OCI-LY1 (cell line): ENCODE data around the gene MSMB.

Source experiments
- H2AFZ ChIP-seq: fragments of 200-600 bp; sonication (generic), shearing (Covaris generic); 2 replicates; pipeline ENCODE4 v1.6.0; 2014; ENCODE audit warnings: antibody characterized with exemption, mild to moderate bottlenecking, low read length
- H3F3A ChIP-seq: fragments of 200-600 bp; sonication (generic), shearing (Covaris generic); 2 replicates; pipeline ENCODE4 v1.6.0; 2014; ENCODE audit warnings: mild to moderate bottlenecking, antibody characterized with exemption, low read length, moderate library complexity; ENCODE audit not compliant: insufficient read depth
- H3K27ac ChIP-seq: fragments of 200-600 bp; sonication (generic); 2 replicates; pipeline ENCODE4 v1.5.1; 2014; ENCODE audit warnings: low read length, mixed run types, mild to moderate bottlenecking, low read depth; ENCODE audit not compliant: poor library complexity, severe bottlenecking
- H3K27me3 ChIP-seq: fragments of 200-600 bp; sonication (generic); 2 replicates; pipeline ENCODE4 v1.6.0; 2014; ENCODE audit warnings: antibody characterized with exemption, mild to moderate bottlenecking, low read length, moderate library complexity; ENCODE audit not compliant: insufficient read depth
- H3K36me3 ChIP-seq: fragments of 200-600 bp; sonication (generic); 2 replicates; pipeline ENCODE4 v1.6.1; 2014; ENCODE audit warnings: mild to moderate bottlenecking, antibody characterized with exemption, low read length, moderate library complexity, mixed read lengths; ENCODE audit not compliant: insufficient read depth
- H3K4me1 ChIP-seq: fragments of 200-600 bp; sonication (generic); 2 replicates; pipeline ENCODE4 v1.5.1; 2014; ENCODE audit warnings: mild to moderate bottlenecking, low read length, moderate library complexity; ENCODE audit not compliant: insufficient read depth, severe bottlenecking
- H3K4me2 ChIP-seq: fragments of 200-600 bp; sonication (generic), shearing (Covaris generic); 2 replicates; pipeline ENCODE4 v1.6.1; 2014; ENCODE audit warnings: low read length
- H3K4me3 ChIP-seq: fragments of 200-600 bp; sonication (generic); 2 replicates; pipeline ENCODE4 v1.5.1; 2014; ENCODE audit warnings: low read length, low read depth, mild to moderate bottlenecking, mixed read lengths; ENCODE audit not compliant: poor library complexity, severe bottlenecking
- H3K79me2 ChIP-seq: fragments of 200-600 bp; shearing (Covaris generic); 2 replicates; pipeline ENCODE4 v1.6.1; 2016; ENCODE audit warnings: mixed run types, low read length, mixed read lengths; ENCODE audit not compliant: insufficient read depth
- H3K9ac ChIP-seq: fragments of 200-600 bp; sonication (generic), shearing (Covaris generic); 2 replicates; pipeline ENCODE4 v1.6.1; 2014; ENCODE audit warnings: mild to moderate bottlenecking, low read length, mixed read lengths
- H3K9me2 ChIP-seq: fragments of 200-600 bp; sonication (generic), shearing (Covaris generic); 2 replicates; pipeline ENCODE4 v1.6.1; 2014; ENCODE audit warnings: low read depth, mild to moderate bottlenecking, low read length, mixed read lengths
- H3K9me3 ChIP-seq: fragments of 200-600 bp; shearing (Covaris generic); 2 replicates; pipeline ENCODE4 v1.6.1; 2014; ENCODE audit warnings: low read length, mixed read lengths
- H4K20me1 ChIP-seq: fragments of 200-600 bp; sonication (generic), shearing (Covaris generic); 2 replicates; pipeline ENCODE4 v1.6.0; 2016; ENCODE audit warnings: mild to moderate bottlenecking, low read length; ENCODE audit not compliant: insufficient read depth
- EZH2 ChIP-seq: fragments of 200-600 bp; sonication (generic), shearing (Covaris generic); IDR thresholded peaks from 2 replicates; pipeline ENCODE4 v1.8.0; 2017; ENCODE audit warnings: borderline replicate concordance, mixed run types, mild to moderate bottlenecking, antibody characterized with exemption, low read length, moderate library complexity, mixed read lengths
- TF ChIP-seq, protein P1 (sequence below): fragments of 200-600 bp; sonication (generic), shearing (Covaris generic); IDR thresholded peaks from 2 replicates; pipeline ENCODE4 v1.5.1; 2017; ENCODE audit warnings: mild to moderate bottlenecking, antibody characterized with exemption, low read length, moderate library complexity, mixed read lengths

MSMB gene

DNA sequence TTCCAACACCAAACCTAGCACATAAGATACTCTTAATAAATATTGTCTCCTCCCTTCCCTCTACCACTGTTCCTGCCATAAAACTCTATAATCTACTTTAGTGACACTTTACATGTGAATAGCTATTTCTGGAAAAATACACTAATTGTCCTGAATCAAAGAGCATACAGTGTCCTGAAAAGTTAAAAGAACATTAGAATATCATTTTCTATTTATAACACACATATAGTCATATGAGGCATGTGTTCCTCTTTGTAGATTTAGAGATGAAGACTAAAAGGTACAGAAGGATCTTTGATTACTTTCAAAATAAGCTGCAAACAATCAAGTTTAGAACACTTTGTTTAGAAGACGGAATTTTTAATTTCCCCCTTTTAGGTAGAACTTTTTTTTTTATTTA lies 29.3 kb downstream of the MSMB start:
- Histone ChIP-seq H3K4me2 (no peak overlapping the region), H3K79me2 (peaks cover 59% of the 10 kb centered on the region), H3K36me3 (peaks cover 52% of the 10 kb centered on the region), H3K4me3 (no peak overlapping the region), H3K4me1 (peaks cover 37% of the 10 kb centered on the region), H3F3A (no peaks in the 10 kb centered on the region), H3K27ac (no peak overlapping the region), H3K9me3 (no peaks in the 10 kb centered on the region), H3K9me2 (no peaks in the 10 kb centered on the region), H2AFZ (no peak overlapping the region), H3K9ac (no peak overlapping the region), H4K20me1 (no peaks in the 10 kb centered on the region), H3K27me3 (no peaks in the 10 kb centered on the region)
- TF ChIP-seq, protein P1, sequence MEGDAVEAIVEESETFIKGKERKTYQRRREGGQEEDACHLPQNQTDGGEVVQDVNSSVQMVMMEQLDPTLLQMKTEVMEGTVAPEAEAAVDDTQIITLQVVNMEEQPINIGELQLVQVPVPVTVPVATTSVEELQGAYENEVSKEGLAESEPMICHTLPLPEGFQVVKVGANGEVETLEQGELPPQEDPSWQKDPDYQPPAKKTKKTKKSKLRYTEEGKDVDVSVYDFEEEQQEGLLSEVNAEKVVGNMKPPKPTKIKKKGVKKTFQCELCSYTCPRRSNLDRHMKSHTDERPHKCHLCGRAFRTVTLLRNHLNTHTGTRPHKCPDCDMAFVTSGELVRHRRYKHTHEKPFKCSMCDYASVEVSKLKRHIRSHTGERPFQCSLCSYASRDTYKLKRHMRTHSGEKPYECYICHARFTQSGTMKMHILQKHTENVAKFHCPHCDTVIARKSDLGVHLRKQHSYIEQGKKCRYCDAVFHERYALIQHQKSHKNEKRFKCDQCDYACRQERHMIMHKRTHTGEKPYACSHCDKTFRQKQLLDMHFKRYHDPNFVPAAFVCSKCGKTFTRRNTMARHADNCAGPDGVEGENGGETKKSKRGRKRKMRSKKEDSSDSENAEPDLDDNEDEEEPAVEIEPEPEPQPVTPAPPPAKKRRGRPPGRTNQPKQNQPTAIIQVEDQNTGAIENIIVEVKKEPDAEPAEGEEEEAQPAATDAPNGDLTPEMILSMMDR: no peak
- no peak for TF ChIP-seq EZH2

DNA sequence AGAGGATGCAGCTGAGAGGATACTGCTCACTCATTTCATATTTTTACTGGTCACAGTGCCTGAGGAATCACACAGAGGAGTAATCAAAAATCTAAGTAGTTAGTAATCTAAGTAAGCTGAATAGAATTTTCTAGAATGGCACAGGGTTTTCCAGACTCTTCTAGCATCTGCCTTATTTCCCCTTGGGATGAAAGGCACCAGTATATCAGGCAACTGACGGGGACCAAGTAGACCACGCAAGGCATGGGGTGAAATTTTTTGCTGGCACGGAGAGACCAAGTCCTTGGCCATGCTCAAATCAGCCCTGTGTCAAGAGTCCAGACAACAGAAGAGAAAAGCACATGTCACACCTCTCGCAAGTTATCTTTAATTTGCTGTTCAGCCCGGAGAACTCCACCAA lies 29.9 kb downstream of the MSMB start:
- Histone ChIP-seq H3K9me3 (no peaks in the 10 kb centered on the region), H3K9me2 (no peaks in the 10 kb centered on the region), H3K36me3 (peaks cover 56% of the 10 kb centered on the region), H3K4me2 (no peak overlapping the region), H3K4me1 (peaks cover 31% of the 10 kb centered on the region), H3K9ac (no peak overlapping the region), H3K27ac (no peak overlapping the region), H2AFZ (no peak overlapping the region), H3F3A (no peaks in the 10 kb centered on the region), H3K79me2 (peaks cover 54% of the 10 kb centered on the region), H3K4me3 (no peak overlapping the region), H3K27me3 (no peaks in the 10 kb centered on the region), H4K20me1 (no peaks in the 10 kb centered on the region)
- TF ChIP-seq EZH2: no peak
- TF ChIP-seq, protein P1: no peak

DNA sequence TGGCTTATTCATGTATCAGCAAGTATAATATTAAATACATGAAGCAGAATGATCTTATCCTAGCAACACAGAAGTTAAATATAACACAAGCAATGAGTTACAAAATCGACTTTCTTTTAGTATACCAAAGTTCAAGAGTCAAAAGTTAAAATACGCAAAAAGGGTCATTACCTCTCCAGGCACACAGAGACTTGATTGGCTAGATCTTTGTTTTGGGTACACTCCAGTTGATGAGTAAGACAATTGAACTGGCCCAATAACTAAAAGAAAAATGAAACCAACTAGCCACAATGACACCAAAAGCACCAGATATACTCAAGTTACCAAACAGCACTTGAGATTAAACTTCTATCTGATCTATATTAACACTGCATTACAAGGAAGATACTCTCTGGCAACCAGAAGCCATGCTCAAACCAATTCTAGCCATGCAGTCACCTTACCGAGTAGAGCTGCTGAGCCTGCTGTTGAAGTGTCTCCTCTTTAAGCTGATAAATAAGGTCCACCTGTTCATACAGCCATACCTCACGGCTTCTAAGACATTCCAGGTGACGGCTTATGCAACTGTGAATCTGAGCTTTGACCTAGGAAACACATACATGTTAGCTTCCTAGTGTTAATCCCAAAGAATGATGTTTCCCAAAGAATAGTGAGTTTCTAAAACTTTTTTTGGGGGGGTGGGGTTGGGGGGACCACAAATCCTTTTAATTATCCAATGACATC lies 31.2 kb downstream of the MSMB start:
- no peaks in the 10 kb centered on the region for H3K9me3 ChIP-seq
- H3K36me3 ChIP-seq: peaks cover 69% of the 10 kb centered on the region
- no peak overlapping the region for H3K27ac ChIP-seq
- H3K9ac ChIP-seq: no peak overlapping the region
- H3K79me2 ChIP-seq: peaks cover 42% of the 10 kb centered on the region
- no peaks in the 10 kb centered on the region for H3K27me3 ChIP-seq
- no peak for TF ChIP-seq EZH2
- TF ChIP-seq, protein P1: no peak
- no peak overlapping the region for H3K4me2 ChIP-seq
- no peak overlapping the region for H2AFZ ChIP-seq
- peaks cover 17% of the 10 kb centered on the region for H3K4me1 ChIP-seq
- H3K4me3 ChIP-seq: no peak overlapping the region
- H4K20me1 ChIP-seq: no peaks in the 10 kb centered on the region
- no peaks in the 10 kb centered on the region for H3F3A ChIP-seq
- H3K9me2 ChIP-seq: no peaks in the 10 kb centered on the region
